PFSK-1 (cell line): ENCODE measurements around the gene UGT2B17.

ENCODE experiments used
- FOXP2 ChIP-seq: optimal IDR thresholded peaks from 2 replicates; pipeline ENCODE3; 2011; ENCODE audit warnings: borderline replicate concordance, control low read depth, inconsistent platforms; ENCODE audit not compliant: insufficient read depth; ENCODE audit errors: extremely low read length, extremely low read depth
- POLR2AphosphoS5 ChIP-seq: IDR thresholded peaks from 2 replicates; pipeline ENCODE4 v1.6.1; 2012; ENCODE audit warnings: low read depth, mild to moderate bottlenecking, control low read depth, low read length, moderate library complexity
- REST ChIP-seq, 2 experiments: IDR thresholded peaks; 2 replicates each; pipeline versions ENCODE4 v1.6.1 to v1.8.0; 2011 to 2012; ENCODE audit warnings: low read depth in 2 of 2, low read length in 2 of 2, control low read depth in 1 of 2, inconsistent platforms in 1 of 2, mild to moderate bottlenecking in 1 of 2, moderate library complexity in 1 of 2; ENCODE audit not compliant: insufficient read depth in 1 of 2
- SIN3A ChIP-seq: IDR thresholded peaks from 2 replicates; pipeline ENCODE4 v1.6.1; 2012; ENCODE audit warnings: mild to moderate bottlenecking, low read length, moderate library complexity, borderline replicate concordance; ENCODE audit not compliant: insufficient read depth
- TAF1 ChIP-seq: IDR thresholded peaks from 2 replicates; pipeline ENCODE4 v1.6.1; 2012; ENCODE audit warnings: low read length, control low read depth, borderline replicate concordance; ENCODE audit not compliant: insufficient read depth

UGT2B17 gene

GRCh38 chr4:68589790-68590189 is 13.7 kb upstream of the UGT2B17 start:
- TF ChIP-seq POLR2AphosphoS5 (no peak), TAF1 (no peak), REST (IDR thresholded peaks at IDR 0.05; ENCODE audit: insufficient read depth in 1 of 2, low read depth in 2 of 2, low read length in 2 of 2) (no peak), SIN3A (no peak), FOXP2 (no peak)

GRCh38 chr4:68582339-68582717 is 6.2 kb upstream of the UGT2B17 start:
- TF ChIP-seq REST (IDR thresholded peaks at IDR 0.05; ENCODE audit: insufficient read depth in 1 of 2, low read depth in 2 of 2, low read length in 2 of 2) (no peak), FOXP2 (no peak), TAF1 (no peak), SIN3A (no peak), POLR2AphosphoS5 (no peak)

- TF ChIP-seq POLR2AphosphoS5, result no peak
- no peak for TF ChIP-seq REST (IDR thresholded peaks at IDR 0.05; ENCODE audit: insufficient read depth in 1 of 2, low read depth in 2 of 2, low read length in 2 of 2)
- TF ChIP-seq TAF1, result no peak
- TF ChIP-seq FOXP2, result no peak
- no peak for TF ChIP-seq SIN3A
Observed at GRCh38 chr4:68581383-68582338, 5.5 kb upstream of the UGT2B17 start.

GRCh38 chr4:68577590-68577989 is 1.5 kb upstream of the UGT2B17 start:
- TF ChIP-seq FOXP2, result no peak
- TF ChIP-seq REST (IDR thresholded peaks at IDR 0.05; ENCODE audit: insufficient read depth in 1 of 2, low read depth in 2 of 2, low read length in 2 of 2), result no peak
- TF ChIP-seq POLR2AphosphoS5, result no peak
- TF ChIP-seq TAF1, result no peak
- TF ChIP-seq SIN3A, result no peak

- no peak for TF ChIP-seq FOXP2
- TF ChIP-seq TAF1, result no peak
- no peak for TF ChIP-seq REST (IDR thresholded peaks at IDR 0.05; ENCODE audit: insufficient read depth in 1 of 2, low read depth in 2 of 2, low read length in 2 of 2)
- TF ChIP-seq SIN3A, result no peak
- no peak for TF ChIP-seq POLR2AphosphoS5
Observed at GRCh38 chr4:68575081-68575480, 1.0 kb downstream of the UGT2B17 start.
